HG03135 (cell line): ENCODE data around the gene CEP68.

Experiments
- ATAC-seq: cut with Tn5 transposase; IDR thresholded peaks from one replicate; pipeline ENCODE4 v1.9.1; 2021; ENCODE audit warnings: mild to moderate bottlenecking, moderate library complexity; ENCODE audit not compliant: unreplicated experiment

CEP68 gene

DNA sequence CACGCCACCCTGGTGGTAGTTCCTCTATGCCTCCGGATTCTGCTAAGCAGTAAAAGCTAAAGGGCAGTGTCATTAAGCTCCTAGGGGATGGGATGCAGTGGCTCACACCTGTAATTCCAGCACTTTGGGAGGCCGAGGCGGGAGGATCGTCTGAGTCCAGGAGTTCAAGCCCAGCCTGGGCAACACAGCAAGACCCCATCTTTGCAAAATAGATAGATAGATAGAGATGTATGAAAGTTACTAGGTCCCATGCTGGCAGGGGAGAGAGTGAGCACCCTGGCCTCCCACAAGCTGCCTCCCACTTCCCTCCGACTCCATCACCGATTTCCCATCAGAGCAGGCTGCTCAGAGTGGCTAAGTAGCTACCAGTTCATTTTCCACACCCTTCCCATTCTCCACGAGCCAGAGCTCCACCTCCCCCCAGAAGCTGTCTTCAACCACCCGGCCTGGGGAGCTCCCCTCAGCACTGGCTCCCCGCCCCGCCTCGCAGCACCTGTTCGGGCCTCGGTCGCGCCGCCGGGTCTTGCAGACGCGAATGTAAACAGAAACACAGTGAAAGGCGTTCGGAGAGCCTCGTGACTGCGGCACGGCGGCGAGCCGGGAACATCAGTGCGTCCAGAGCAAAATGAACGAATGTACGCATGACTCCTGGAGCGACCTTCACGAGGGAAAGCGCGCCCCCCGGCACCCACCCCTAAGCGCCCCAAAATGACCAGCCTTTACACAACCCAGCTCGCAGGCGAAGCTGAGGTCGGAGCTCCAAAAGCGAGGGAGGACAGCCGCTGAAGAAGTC, 598 bp upstream of the CEP68 start:
- peak; percentile 33 for ATAC-seq

DNA sequence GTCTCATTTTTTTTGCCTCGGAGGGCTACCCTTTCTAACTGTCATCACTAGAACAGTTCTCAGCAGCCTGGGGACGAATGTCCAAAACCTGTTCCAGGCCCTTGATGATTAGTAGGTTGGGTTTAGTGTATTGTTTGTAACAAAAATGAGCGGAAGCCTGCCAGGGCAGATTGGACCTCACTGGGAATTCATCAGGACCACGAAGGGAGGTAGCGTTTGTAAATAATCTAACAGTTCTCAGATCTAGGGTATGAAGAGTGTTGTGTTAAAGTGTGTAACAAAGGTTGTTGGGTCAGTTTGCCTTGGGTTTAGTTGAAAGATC, 799 bp downstream of the CEP68 start:
- no peak for ATAC-seq

DNA sequence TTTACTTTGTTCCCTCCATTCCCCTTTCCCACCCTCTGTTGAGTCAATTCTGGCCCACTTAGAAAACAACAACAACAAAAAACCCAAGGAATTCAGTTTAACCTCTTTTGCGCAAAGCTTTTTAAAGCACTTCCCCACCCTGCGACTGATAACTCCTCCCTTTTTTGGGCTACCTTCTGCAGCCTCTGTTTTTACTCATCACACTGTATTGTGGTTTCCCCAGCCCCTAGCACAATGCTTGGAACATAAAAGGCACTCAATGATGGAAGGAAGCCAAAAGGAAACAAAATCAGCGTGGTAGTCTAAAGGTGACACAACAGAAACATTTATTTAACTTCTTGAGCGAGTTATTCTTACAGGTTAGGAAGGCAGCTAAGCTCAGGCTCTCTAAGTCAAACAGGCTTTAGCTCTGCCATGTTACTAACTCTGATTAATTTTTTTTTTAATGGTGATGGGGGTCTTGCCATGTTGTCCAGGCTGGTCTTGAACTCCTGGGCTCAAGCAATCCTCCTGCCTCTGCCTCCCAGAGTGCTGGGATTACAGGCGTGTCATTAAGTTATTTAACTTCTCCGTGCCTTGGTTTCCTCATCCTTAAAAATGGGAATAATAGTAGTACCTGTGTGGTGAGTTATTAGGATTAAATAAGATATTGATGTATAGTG, 1.3 kb downstream of the CEP68 start:
- ATAC-seq, result peak; percentile 25

DNA sequence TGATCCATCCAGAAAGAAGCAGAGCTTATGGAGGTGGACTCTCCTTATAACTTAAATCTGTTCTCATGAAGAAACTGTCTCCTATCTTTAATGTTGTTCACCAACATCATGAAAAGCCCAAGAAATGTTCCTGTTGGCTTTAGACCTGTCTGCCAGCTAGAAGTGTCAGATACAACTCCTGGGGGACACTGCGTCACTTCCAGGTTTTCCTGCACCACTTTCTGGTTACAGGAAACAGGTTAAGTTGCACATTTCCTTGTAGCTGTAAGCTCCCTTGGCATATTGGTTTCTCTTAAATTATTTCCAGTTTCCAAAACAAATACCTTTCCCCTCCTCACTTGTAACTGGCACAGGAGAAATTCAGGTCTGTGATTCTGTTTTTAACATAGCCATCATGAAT, 2.9 kb downstream of the CEP68 start:
- no peak for ATAC-seq

DNA sequence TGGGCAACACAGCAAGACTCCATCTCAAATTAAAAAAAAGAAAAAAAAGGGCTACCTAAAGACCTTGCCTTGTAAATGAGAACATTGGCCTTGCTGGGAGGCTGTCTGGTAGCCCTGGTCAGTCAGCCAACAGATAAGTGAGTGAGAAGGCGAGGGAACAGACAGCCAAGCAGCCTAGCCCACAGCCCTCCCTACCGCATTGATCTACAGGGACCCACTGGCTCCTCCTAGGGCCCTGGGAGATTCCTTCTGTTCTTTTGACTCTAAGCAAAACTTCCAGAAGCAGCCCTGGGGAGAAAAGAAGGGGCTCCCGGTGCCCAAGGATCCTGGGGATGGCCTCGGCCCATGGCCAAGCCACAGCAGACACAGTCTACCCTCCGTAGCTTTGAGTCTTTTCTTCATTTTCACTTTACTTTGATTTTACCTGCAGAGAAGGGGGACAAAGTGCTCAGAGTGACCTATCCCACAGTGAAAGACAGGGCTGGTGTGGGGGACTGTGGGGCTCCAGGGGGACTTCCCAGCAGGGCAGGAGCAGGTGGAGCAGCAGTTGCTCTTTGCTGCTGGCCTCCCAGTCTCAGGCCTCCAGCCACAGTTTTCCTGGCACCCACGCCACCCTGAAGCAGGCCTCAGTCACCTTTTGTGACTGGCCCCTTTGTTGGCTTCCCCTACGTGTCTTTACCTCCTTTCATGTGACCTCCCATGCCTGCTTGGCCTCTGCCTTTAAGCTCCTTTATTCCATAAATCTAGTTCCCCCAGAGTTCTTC, 5.1 kb downstream of the CEP68 start:
- ATAC-seq, result no peak

DNA sequence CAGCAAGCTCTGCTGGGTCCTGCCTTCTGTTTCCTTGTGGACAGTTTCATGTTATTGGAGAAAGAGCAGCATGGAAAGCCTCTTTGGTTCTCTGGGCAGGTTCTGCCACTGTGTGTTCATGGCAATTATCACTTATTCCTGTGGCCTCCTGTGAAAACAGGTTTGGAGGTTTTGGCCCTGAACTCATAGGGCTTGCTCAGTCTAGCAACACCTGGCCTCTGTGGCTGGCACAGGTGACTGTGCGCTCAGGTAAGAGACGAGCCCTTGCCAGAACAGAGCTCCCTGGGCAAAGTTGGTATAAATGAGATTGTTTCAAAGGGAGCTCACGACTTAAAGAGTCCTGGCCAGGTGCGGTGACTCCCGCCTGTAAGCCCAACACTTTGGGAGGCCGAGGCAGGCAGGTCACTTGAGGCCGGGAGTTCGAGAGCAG, 5.7 kb downstream of the CEP68 start:
- ATAC-seq, result no peak

DNA sequence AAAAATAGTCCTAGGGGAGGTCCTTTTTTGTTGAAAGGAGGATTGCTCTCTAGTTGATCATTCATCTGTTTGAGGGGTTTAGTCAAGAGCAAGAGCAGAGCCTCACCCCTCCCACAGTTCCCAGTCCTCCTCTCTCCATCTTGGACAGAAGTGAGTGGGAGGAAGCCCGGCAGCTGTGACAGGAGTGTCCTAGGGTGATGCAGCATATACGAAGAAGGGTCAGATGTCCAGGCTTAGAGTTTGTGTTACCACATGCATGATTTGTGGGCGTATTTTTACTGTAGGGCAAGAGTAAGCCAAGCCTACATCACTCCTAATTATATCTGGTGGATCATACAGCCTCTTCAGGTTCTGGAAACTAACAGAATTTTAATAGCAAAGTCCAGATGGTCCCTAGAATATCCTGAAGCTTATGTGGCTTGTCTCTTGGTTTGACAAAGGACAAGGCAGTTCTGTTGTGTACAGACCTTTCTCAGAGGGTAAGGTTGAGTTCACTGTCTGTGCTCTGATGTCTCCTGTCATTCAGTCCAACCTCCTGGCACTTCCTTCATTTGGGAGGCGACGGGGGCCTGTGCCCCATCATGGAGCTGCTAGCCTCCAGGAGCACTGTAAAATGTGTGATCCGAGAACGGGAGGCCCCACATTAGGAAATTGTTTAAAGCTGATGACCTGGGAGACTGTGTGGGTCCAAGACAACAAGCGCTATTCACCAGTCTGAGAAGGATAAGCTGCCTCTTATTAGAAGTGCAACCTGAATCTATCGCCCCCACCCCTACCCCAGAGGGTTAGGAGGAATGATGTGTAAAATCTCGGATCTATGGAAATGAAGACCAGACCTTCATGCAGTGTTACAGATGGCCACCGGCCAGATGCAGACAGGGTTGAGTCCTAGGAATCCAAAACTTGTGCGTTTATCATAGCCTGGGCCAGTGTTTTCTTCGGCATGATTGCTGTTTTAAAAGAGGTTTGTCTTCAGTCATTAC, 6.9 kb downstream of the CEP68 start:
- no peak for ATAC-seq

DNA sequence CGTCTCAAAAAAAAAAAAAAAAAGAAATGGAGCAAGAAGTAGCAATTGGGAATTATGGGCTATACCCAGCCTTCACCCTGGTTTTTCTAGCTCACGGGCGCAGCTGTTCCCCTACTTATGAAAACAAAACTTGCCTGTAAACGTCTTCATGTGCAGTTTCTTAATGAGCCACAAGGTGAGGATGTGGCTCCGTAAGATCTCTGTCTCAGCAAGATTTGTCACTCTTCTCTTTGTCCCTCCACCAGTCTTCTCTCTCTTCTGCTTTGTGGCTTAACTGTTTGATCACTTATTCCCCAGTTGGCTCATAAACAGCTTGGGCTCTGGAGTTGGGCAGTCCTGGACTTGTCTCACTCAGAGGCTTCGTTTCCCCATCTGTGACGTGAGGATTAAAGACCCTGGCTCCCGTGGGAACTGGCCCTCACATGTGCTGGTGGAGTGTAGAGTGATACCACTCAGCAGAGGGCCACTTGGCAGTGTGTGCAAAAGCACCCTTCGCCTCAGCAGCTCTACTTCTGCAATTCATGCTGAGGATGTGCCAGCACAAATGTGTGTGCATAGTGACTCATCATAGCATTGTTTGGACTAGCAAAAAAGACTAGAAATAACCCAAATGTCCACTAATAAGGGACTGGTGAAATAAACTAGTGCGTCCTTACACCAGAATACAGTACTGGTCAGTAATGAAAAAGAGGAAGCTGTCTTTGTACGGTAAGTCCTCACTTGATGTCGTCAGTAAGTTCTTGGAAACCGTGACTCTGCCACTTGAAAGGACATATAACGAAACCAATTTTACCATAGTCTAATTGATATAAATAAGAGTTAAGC, 8.7 kb downstream of the CEP68 start:
- ATAC-seq, result peak; percentile 78

DNA sequence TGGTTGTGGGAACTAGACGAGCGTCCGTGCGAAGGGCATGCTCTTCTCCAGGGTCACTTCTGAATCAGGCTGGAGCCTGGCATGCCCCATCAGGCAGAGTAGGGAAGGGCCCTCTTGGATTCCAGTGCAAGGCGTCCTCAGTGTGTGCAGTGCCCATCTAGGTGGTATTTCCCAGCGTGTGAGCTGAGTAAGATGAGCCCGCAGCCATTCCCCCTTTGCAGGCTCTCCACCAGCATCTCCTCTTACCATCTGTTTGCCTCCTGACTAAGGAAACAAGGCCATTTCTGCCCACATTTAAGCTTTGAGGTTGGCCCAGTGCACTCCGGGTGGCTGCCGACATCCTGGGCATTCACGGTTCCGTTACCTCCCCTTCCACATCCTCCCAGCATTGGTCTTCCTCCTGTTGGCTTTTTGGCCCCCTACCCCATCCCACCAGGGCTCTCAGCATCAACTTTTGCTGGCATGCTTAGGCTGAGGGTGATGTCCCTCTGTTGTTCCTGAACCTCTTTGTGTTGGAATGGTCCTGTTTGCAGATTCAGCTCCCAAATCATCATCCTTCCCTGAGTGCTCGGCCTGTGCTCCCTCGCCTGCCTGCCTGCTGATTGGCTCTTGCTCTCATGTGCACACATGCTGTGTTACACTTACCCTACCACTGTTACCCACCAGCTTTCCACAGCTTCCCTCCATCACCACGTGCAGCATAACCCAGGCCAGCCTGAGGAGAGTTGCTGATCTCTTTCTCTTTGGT, 11.8 kb downstream of the CEP68 start:
- no peak for ATAC-seq

DNA sequence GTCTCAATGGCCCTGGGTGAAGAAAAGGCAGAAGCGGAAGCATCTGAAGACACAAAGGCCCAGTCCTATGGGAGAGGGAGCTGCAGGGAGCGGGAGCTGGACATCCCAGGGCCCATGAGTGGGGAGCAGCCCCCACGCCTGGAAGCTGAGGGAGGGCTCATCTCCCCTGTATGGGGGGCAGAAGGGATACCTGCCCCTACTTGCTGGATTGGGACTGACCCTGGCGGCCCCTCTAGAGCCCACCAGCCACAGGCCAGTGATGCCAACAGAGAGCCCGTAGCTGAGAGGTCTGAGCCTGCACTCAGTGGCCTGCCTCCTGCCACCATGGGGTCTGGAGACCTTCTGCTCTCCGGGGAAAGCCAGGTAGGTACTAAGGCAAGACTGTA, 13.2 kb downstream of the CEP68 start:
- no peak for ATAC-seq

DNA sequence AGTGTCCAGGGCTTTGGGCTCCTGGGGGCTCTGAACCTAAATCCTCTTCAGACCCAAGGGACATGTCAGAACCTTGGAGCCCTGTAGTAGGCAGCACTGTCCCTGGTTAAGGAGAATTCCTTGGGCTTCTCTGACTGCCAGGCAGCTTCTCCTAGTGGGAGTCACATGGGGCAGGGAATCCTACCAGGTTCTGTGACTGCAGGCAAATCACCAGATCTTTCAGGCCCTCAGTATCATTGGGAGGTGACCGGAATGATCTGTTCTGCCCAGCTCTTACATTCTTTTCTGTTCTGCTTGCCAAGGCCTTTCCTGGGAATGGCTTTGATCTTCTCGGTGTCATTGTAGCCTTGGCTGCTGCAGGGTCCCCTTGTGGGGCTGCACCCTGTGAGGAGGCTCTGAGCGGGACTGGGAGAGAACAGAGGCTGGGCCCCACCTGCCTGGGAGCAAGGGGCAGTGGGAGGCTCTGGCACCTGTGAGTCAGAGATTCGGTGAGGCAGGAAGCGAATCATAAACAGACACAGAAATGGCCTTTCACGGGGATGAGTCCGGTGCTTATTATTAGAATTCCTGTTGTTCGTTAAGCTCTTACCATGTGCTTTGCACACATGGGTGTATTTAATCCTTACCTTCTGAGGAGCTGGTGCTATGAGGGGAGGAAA, 14.1 kb downstream of the CEP68 start:
- no peak for ATAC-seq

DNA sequence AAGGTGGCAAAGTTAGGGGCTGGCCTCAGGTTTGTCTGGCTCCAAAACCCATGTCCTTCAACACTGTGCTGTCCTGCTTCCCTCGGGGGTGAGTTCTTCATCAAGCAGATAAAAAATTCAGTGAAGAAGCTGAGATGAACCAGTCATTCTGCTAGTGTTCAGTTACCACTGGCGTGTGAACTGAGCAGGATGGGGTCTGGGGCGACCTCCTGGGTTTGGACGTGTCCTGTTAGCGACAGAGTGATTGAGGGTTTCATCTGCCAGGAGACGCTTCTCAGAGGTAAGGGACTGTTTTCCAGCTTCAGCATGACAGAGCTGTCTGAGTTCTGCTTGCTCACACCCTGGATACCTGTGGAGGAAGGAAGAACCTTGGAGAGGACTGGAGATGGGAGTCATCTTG, 14.6 kb downstream of the CEP68 start:
- no peak for ATAC-seq

DNA sequence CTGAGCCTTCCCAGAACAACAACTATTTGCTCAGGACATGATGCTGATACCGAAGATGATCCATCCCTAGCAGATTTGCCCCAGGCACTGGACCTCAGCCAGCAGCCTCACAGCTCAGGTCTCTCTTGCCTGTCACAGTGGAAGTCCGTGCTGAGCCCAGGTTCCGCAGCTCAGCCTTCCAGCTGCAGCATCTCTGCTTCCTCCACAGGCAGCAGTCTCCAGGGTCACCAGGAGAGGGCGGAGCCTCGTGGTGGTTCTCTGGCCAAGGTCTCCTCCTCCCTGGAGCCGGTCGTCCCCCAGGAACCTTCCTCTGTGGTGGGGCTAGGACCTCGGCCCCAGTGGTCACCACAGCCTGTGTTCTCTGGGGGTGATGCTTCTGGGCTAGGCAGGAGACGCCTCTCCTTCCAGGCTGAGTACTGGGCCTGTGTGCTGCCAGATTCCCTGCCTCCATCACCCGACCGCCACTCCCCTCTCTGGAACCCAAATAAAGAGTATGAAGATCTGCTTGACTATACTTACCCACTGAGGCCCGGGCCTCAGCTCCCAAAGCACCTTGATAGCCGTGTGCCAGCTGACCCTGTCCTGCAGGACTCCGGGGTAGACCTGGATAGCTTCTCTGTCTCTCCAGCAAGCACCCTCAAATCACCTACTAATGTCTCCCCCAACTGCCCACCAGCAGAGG, 15.4 kb downstream of the CEP68 start:
- no peak for ATAC-seq

DNA sequence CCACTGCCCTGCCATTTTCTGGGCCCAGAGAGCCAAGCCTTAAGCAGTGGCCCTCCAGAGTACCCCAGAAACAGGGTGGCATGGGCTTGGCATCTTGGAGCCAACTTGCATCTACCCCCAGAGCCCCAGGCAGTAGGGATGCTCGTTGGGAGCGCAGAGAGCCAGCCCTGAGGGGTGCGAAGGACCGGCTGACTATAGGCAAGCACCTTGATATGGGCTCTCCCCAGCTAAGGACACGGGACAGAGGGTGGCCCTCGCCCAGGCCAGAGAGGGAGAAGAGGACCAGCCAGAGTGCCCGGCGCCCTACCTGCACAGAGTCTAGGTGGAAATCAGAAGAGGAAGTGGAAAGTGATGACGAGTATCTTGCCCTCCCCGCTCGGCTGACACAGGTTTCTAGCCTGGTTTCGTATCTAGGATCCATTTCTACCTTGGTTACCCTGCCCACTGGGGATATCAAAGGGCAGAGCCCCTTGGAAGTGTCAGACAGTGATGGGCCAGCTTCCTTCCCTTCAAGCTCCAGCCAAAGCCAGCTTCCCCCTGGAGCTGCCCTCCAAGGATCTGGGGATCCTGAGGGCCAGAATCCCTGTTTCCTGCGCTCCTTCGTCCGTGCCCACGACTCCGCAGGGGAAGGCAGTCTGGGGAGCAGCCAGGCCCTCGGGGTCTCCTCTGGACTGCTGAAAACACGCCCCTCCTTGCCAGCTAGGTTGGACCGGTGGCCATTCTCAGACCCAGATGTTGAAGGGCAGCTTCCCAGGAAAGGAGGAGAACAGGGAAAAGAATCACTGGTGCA, 16.2 kb downstream of the CEP68 start:
- ATAC-seq, result peak; percentile 61

DNA sequence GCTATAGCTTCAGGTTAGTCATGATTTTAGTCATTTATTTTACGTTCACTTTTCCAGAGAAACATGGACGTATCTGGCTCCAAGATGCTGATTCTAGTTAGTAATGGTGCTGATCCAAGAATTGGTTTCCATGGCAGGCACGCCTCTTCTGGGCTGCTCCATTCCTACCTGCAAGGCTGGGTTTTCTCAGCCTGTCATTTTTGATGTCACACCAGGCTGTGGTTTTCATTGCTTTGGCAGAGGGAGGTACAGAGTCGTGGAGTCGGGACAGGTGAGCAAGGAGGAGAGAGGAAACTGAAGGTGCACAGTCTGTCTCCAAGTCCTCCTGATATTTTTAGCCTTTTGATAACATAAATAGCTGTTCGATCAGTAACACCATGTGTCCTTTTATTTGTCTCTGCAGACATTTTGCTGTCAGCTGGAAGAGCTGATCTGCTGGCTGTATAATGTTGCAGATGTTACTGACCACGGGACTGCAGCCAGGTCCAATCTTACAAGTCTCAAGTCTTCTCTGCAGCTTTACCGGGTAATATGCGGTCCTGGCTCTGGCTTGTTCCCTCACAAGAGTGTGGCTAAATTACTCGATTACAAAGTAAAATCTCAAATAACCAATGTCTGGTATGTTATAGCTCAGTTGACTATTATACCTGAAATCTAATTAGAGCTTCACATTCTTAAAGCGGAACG, 17.8 kb downstream of the CEP68 start:
- ATAC-seq, result no peak

DNA sequence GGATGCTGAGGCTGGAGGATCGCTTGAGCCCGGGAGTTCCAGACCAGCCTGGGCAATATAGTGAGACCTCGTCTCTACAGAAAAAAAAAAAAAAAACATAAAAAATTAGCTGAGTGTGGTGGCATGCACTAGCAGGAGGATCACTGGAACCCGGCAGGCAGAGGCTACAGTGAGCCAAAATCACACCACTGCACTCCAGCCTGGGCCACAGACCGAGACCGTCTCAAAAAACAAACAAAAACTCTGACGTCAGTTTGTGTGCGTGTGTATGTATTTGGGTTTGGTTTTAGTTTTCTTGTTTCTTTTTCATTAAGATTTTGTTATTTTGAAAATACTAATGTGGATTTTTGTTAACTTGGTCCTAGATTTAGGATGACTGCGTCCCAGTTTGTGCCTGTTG, 19.0 kb downstream of the CEP68 start:
- no peak for ATAC-seq
